ENCODE measurements around the gene GJA4.

Gene GJA4

GRCh38 chr1:34747638-34747941 is 45.2 kb upstream of the GJA4 start:
- ATAC-seq (ENCODE audit: insufficient read depth, low read depth) (no peak), DNase-seq (no peak)
- TF ChIP-seq EZH2 (IDR thresholded peaks at IDR 0.05; ENCODE audit: borderline replicate concordance, low read depth, low read length, severe bottlenecking) = no peak
- H3K4me1 ChIP-seq (ENCODE audit: insufficient read depth, low read length) = 0 out of 2 replicates have a peak, but pooled peaks cover under 1% of the 10 kb centered on the region
- H3K9ac ChIP-seq (ENCODE audit: low read depth, low read length) = no peak overlapping the region
- no peaks in the 10 kb centered on the region for H3K9me3 ChIP-seq (ENCODE audit: insufficient read depth, low read length, severe bottlenecking)
- H3K4me2 ChIP-seq (ENCODE audit: insufficient read depth, low read length) = no peak overlapping the region
- no peak overlapping the region for H3K27ac ChIP-seq (ENCODE audit: low read length)
- no peaks in the 10 kb centered on the region for H3K36me3 ChIP-seq (ENCODE audit: insufficient read depth, low read length)
- peaks cover 6% of the 10 kb centered on the region; the same call in 1 of the 2 replicates for H4K20me1 ChIP-seq (ENCODE audit: insufficient read depth, low read length)
- H3K79me2 ChIP-seq (ENCODE audit: insufficient read depth, low read length) = no peaks in the 10 kb centered on the region
- no peak overlapping the region for H2AFZ ChIP-seq (ENCODE audit: low read depth, low read length)
- no peak overlapping the region for H3K4me3 ChIP-seq (ENCODE audit: low read depth in 1 of 2, low read length in 2 of 2)
- peaks cover 10% of the 10 kb centered on the region for H3K27me3 ChIP-seq (ENCODE audit: insufficient read depth, low read length, poor library complexity)

GRCh38 chr1:34749992-34750391 is 42.8 kb upstream of the GJA4 start:
- no peaks in the 10 kb centered on the region for H3K79me2 ChIP-seq (ENCODE audit: insufficient read depth, low read length)
- H3K9me3 ChIP-seq (ENCODE audit: insufficient read depth, low read length, severe bottlenecking) = no peaks in the 10 kb centered on the region
- H3K4me1 ChIP-seq (ENCODE audit: insufficient read depth, low read length) = no peaks in the 10 kb centered on the region
- no peak for ATAC-seq (ENCODE audit: insufficient read depth, low read depth)
- no peak overlapping the region for H3K4me2 ChIP-seq (ENCODE audit: insufficient read depth, low read length)
- TF ChIP-seq EZH2 (IDR thresholded peaks at IDR 0.05; ENCODE audit: borderline replicate concordance, low read depth, low read length, severe bottlenecking) (no peak), CTCF (IDR thresholded peaks at IDR 0.05; ENCODE audit: borderline replicate concordance, extremely low read depth, low read length, poor library complexity, severe bottlenecking) (no peak)
- H3K27ac ChIP-seq (ENCODE audit: low read length) = no peak overlapping the region
- no peak overlapping the region for H3K4me3 ChIP-seq (ENCODE audit: low read depth in 1 of 2, low read length in 2 of 2)
- H3K36me3 ChIP-seq (ENCODE audit: insufficient read depth, low read length) = no peaks in the 10 kb centered on the region
- peaks cover 11% of the 10 kb centered on the region for H3K27me3 ChIP-seq (ENCODE audit: insufficient read depth, low read length, poor library complexity)
- no peaks in the 10 kb centered on the region; the same call in 1 of the 2 replicates for H4K20me1 ChIP-seq (ENCODE audit: insufficient read depth, low read length)
- no peak overlapping the region for H3K9ac ChIP-seq (ENCODE audit: low read depth, low read length)
- no peak overlapping the region for H2AFZ ChIP-seq (ENCODE audit: low read depth, low read length)
- DNase-seq = no peak

- DNase-seq (no peak), ATAC-seq (ENCODE audit: insufficient read depth, low read depth) (no peak)
- TF ChIP-seq CTCF (IDR thresholded peaks at IDR 0.05; ENCODE audit: borderline replicate concordance, extremely low read depth, low read length, poor library complexity, severe bottlenecking) (no peak), EZH2 (IDR thresholded peaks at IDR 0.05; ENCODE audit: borderline replicate concordance, low read depth, low read length, severe bottlenecking) (no peak)
- Histone ChIP-seq H3K4me1 (ENCODE audit: insufficient read depth, low read length) (no peaks in the 10 kb centered on the region), H3K9me3 (ENCODE audit: insufficient read depth, low read length, severe bottlenecking) (no peaks in the 10 kb centered on the region), H3K27ac (ENCODE audit: low read length) (no peak overlapping the region), H3K4me2 (ENCODE audit: insufficient read depth, low read length) (no peak overlapping the region), H3K36me3 (ENCODE audit: insufficient read depth, low read length) (no peaks in the 10 kb centered on the region), H3K27me3 (ENCODE audit: insufficient read depth, low read length, poor library complexity) (peaks cover 11% of the 10 kb centered on the region), H4K20me1 (ENCODE audit: insufficient read depth, low read length) (no peaks in the 10 kb centered on the region; the same call in 1 of the 2 replicates), H3K4me3 (ENCODE audit: low read depth in 1 of 2, low read length in 2 of 2) (no peak overlapping the region), H2AFZ (ENCODE audit: low read depth, low read length) (no peak overlapping the region), H3K79me2 (ENCODE audit: insufficient read depth, low read length) (no peaks in the 10 kb centered on the region), H3K9ac (ENCODE audit: low read depth, low read length) (no peak overlapping the region)
Measured at GRCh38 chr1:34750610-34751009, 42.2 kb upstream of the GJA4 start.

GRCh38 chr1:34753163-34753562 is 39.6 kb upstream of the GJA4 start:
- H3K27me3 ChIP-seq (ENCODE audit: insufficient read depth, low read length, poor library complexity) = peaks cover 11% of the 10 kb centered on the region
- DNase-seq = no peak
- no peaks in the 10 kb centered on the region for H3K4me1 ChIP-seq (ENCODE audit: insufficient read depth, low read length)
- no peaks in the 10 kb centered on the region for H3K79me2 ChIP-seq (ENCODE audit: insufficient read depth, low read length)
- H3K4me2 ChIP-seq (ENCODE audit: insufficient read depth, low read length) = no peak overlapping the region
- H2AFZ ChIP-seq (ENCODE audit: low read depth, low read length) = no peak overlapping the region
- H4K20me1 ChIP-seq (ENCODE audit: insufficient read depth, low read length) = no peaks in the 10 kb centered on the region; the same call in 1 of the 2 replicates
- no peak for ATAC-seq (ENCODE audit: insufficient read depth, low read depth)
- H3K4me3 ChIP-seq (ENCODE audit: low read depth in 1 of 2, low read length in 2 of 2) = no peak overlapping the region
- H3K36me3 ChIP-seq (ENCODE audit: insufficient read depth, low read length) = no peaks in the 10 kb centered on the region
- no peak overlapping the region for H3K27ac ChIP-seq (ENCODE audit: low read length)
- no peak overlapping the region for H3K9ac ChIP-seq (ENCODE audit: low read depth, low read length)
- TF ChIP-seq CTCF (IDR thresholded peaks at IDR 0.05; ENCODE audit: borderline replicate concordance, extremely low read depth, low read length, poor library complexity, severe bottlenecking) (no peak), EZH2 (IDR thresholded peaks at IDR 0.05; ENCODE audit: borderline replicate concordance, low read depth, low read length, severe bottlenecking) (no peak)
- no peaks in the 10 kb centered on the region for H3K9me3 ChIP-seq (ENCODE audit: insufficient read depth, low read length, severe bottlenecking)

Data from DND-41 (cell line).